ENCODE measurements around the gene GSTO1. TPM values are rescaled to one million over a fixed set of nuclear protein-coding genes. Genes with fewer than 3 reads are reported as not detected.

GSTO1 gene
- total and polyA plus RNA-seq, 2 of the 13 experiments (the other 11 are each of a cell fraction or from before 2014, with no cell fraction given) = 228 to 300 TPM

GRCh38 chr10:104274762-104275721, 20.4 kb downstream of the GSTO1 start (continued):
- TF ChIP-seq ZNF687 (CRISPR knock-in tag; IDR thresholded peaks at IDR 0.05) (peak; percentile 88), ERF (CRISPR knock-in tag; IDR thresholded peaks at IDR 0.05) (0 out of 2 replicates have a peak, but pooled peaks have one; percentile 19), ZNF224 (CRISPR knock-in tag; IDR thresholded peaks at IDR 0.05) (no peak; the same call in 1 of the 2 replicates), KDM3A (CRISPR knock-in tag; IDR thresholded peaks at IDR 0.05; ENCODE audit: low read depth) (peak; percentile 72; the same call in 1 of the 2 replicates), ZFP1 (CRISPR knock-in tag; IDR thresholded peaks at IDR 0.05) (no peak), ZNF83 (CRISPR knock-in tag; IDR thresholded peaks at IDR 0.05; ENCODE audit: borderline replicate concordance) (no peak), CHD4 (IDR thresholded peaks at IDR 0.05; ENCODE audit: borderline replicate concordance, low read length) (no peak), ZFP62 (CRISPR knock-in tag; IDR thresholded peaks at IDR 0.05) (no peak), PTBP1 (IDR thresholded peaks at IDR 0.05; ENCODE audit: low read depth, low read length, poor library complexity, severe bottlenecking) (peak; percentile 52), RBM39 (IDR thresholded peaks at IDR 0.05; ENCODE audit: low read depth, low read length, poor library complexity, severe bottlenecking) (peak; percentile 71), MBD4 (IDR thresholded peaks at IDR 0.05; ENCODE audit: borderline replicate concordance, low read length) (no peak), HNF4A (CRISPR knock-in tag; IDR thresholded peaks at IDR 0.05) (no peak; the same call in 1 of the 2 replicates), ZNF674 (CRISPR knock-in tag; IDR thresholded peaks at IDR 0.05; ENCODE audit: low read depth) (no peak), REL (CRISPR knock-in tag; conservative IDR thresholded peaks at IDR 0.05) (no peak), ZNF207 (IDR thresholded peaks at IDR 0.05; ENCODE audit: borderline replicate concordance) (no peak), SMAD1 (CRISPR knock-in tag; IDR thresholded peaks at IDR 0.05; ENCODE audit: borderline replicate concordance, low read depth) (peak; percentile 25; the same call in 1 of the 2 replicates), ZNF44 (CRISPR knock-in tag; IDR thresholded peaks at IDR 0.05) (no peak), MED1 (CRISPR knock-in tag; IDR thresholded peaks at IDR 0.05) (0 out of 2 replicates have a peak, but pooled peaks have one; percentile 29)
- TF ChIP-seq, protein P1, sequence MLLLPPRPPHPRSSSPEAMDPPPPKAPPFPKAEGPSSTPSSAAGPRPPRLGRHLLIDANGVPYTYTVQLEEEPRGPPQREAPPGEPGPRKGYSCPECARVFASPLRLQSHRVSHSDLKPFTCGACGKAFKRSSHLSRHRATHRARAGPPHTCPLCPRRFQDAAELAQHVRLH (CRISPR knock-in tag; IDR thresholded peaks at IDR 0.05; ENCODE audit: borderline replicate concordance, low read depth) = no peak
- TF ChIP-seq, protein P2, sequence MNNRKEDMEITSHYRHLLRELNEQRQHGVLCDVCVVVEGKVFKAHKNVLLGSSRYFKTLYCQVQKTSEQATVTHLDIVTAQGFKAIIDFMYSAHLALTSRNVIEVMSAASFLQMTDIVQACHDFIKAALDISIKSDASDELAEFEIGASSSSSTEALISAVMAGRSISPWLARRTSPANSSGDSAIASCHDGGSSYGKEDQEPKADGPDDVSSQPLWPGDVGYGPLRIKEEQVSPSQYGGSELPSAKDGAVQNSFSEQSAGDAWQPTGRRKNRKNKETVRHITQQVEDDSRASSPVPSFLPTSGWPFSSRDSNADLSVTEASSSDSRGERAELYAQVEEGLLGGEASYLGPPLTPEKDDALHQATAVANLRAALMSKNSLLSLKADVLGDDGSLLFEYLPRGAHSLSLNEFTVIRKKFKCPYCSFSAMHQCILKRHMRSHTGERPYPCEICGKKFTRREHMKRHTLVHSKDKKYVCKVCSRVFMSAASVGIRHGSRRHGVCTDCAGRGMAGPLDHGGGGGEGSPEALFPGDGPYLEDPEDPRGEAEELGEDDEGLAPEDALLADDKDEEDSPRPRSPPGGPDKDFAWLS (CRISPR knock-in tag; IDR thresholded peaks at IDR 0.05; ENCODE audit: borderline replicate concordance) = no peak
- TF ChIP-seq, protein P3, sequence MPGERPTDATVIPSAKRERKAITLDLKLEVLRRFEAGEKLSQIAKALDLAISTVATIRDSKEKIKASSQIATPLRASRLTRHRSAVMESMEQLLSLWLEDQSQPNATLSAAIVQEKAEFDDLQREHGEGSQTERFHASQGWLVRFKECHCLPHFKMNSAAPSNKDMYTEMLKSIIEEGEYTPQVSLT (CRISPR knock-in tag; IDR thresholded peaks at IDR 0.05; ENCODE audit: borderline replicate concordance, low read depth) = no peak

Data from HepG2 (cell line).